GM23338 (cell line): ENCODE results near the gene TAOK2. TPM values are rescaled to one million over a fixed set of nuclear protein-coding genes. Genes with fewer than 3 reads are reported as not detected.

Source experiments
- ATAC-seq: fragments of 200-7000 bp; cut with Tn5 transposase; 3 replicates; pipeline ENCODE4 v1.9.1; 2020
- DNase-seq: peaks from one replicate; pipeline ENCODE4 v3.0.0-alpha.2; 2015; ENCODE audit warnings: low spot score
- H2AFZ ChIP-seq: fragments of 200-600 bp; sonication (generic); 2 replicates; pipeline ENCODE4 v1.8.0; 2016; ENCODE audit warnings: antibody characterized with exemption, mild to moderate bottlenecking, moderate library complexity
- H3F3A ChIP-seq: fragments of 200-600 bp; sonication (generic); replicated peaks from 2 replicates; pipeline ENCODE4 v1.8.0; 2017; ENCODE audit warnings: antibody characterized with exemption, mixed run types, low read depth
- H3K27ac ChIP-seq: fragments of 200-600 bp; sonication (generic); 2 replicates; pipeline ENCODE4 v1.6.1; 2016; ENCODE audit warnings: low read depth
- H3K27me3 ChIP-seq: fragments of 200-600 bp; sonication (generic); 2 replicates; pipeline ENCODE4 v1.8.0; 2016; ENCODE audit warnings: mild to moderate bottlenecking, mixed run types, moderate library complexity; ENCODE audit not compliant: insufficient read depth
- H3K36me3 ChIP-seq: fragments of 200-600 bp; sonication (generic); 2 replicates; pipeline ENCODE4 v1.8.0; 2016; ENCODE audit warnings: mild to moderate bottlenecking; ENCODE audit not compliant: insufficient read depth
- H3K4me1 ChIP-seq: fragments of 200-600 bp; sonication (generic); 2 replicates; pipeline ENCODE4 v1.8.0; 2016; ENCODE audit warnings: mild to moderate bottlenecking, moderate library complexity; ENCODE audit not compliant: insufficient read depth
- H3K4me2 ChIP-seq: fragments of 200-600 bp; sonication (generic); 2 replicates; pipeline ENCODE4 v1.7.1; 2017; ENCODE audit warnings: mixed run types
- H3K4me3 ChIP-seq: fragments of 200-600 bp; sonication (generic); 2 replicates; pipeline ENCODE4 v1.6.1; 2016; ENCODE audit warnings: mixed run types
- H3K79me2 ChIP-seq: fragments of 200-600 bp; sonication (generic); replicated peaks from 2 replicates; pipeline ENCODE4 v1.8.0; 2017; ENCODE audit warnings: mild to moderate bottlenecking; ENCODE audit not compliant: insufficient read depth
- H3K9me2 ChIP-seq: fragments of 200-600 bp; sonication (generic); 2 replicates; pipeline ENCODE4 v1.8.0; 2017; ENCODE audit not compliant: insufficient read depth
- H4K20me1 ChIP-seq: fragments of 200-600 bp; sonication (generic); replicated peaks from 2 replicates; pipeline ENCODE4 v1.8.0; 2017; ENCODE audit warnings: mild to moderate bottlenecking; ENCODE audit not compliant: insufficient read depth
- H3K27ac Mint-ChIP-seq: 2 replicates; pipeline ENCODE4 v1.8.0; 2020; ENCODE audit warnings: inconsistent platforms, mild to moderate bottlenecking, moderate library complexity, mixed read lengths
- H3K27me3 Mint-ChIP-seq: 3 replicates; pipeline ENCODE4 v1.8.0; 2022; ENCODE audit warnings: low read depth, mild to moderate bottlenecking, moderate library complexity, mixed read lengths, inconsistent platforms; ENCODE audit not compliant: insufficient read depth, poor library complexity
- H3K36me3 Mint-ChIP-seq: 3 replicates; pipeline ENCODE4 v1.8.0; 2021; ENCODE audit warnings: low read depth, mild to moderate bottlenecking, inconsistent platforms, moderate library complexity, mixed read lengths
- H3K4me1 Mint-ChIP-seq: 3 replicates; pipeline ENCODE4 v1.8.0; 2020; ENCODE audit warnings: mild to moderate bottlenecking, inconsistent platforms, mixed read lengths
- H3K4me3 Mint-ChIP-seq: 3 replicates; pipeline ENCODE4 v1.8.0; 2021; ENCODE audit warnings: moderate library complexity, mild to moderate bottlenecking, inconsistent platforms, mixed read lengths
- H3K9me3 Mint-ChIP-seq: 3 replicates; pipeline ENCODE4 v1.8.0; 2020; ENCODE audit warnings: moderate library complexity, mild to moderate bottlenecking, inconsistent platforms, mixed read lengths
- CREB1 ChIP-seq: fragments of 250-450 bp; sonication (Bioruptor Pico); IDR thresholded peaks from 2 replicates; pipeline ENCODE4 v1.5.0; 2020; ENCODE audit warnings: low read depth, mild to moderate bottlenecking, moderate library complexity
- CTCF ChIP-seq, 2 experiments: fragments of 200-600 bp in 1 of 2; sonication (generic) in 1 of 2; conservative IDR thresholded peaks; 2 replicates each; pipeline versions ENCODE4 v1.5.1 to v1.6.1; 2016 to 2017; ENCODE audit warnings: antibody characterized with exemption in 2 of 2, low read depth in 2 of 2, mild to moderate bottlenecking in 2 of 2, moderate library complexity in 1 of 2
- ETS1 ChIP-seq: IDR thresholded peaks from 2 replicates; pipeline ENCODE4 v1.6.1; 2016; ENCODE audit warnings: antibody characterized with exemption
- EZH2 ChIP-seq: fragments of 200-600 bp; sonication (generic); IDR thresholded peaks from one replicate; pipeline ENCODE4 v1.8.0; 2017; ENCODE audit warnings: antibody characterized with exemption, mild to moderate bottlenecking, low read depth; ENCODE audit not compliant: unreplicated experiment
- EZH2phosphoT487 ChIP-seq: fragments of 200-600 bp; sonication (generic); IDR thresholded peaks from one replicate; pipeline ENCODE4 v1.8.1; 2018; ENCODE audit warnings: antibody characterized with exemption; ENCODE audit not compliant: unreplicated experiment
- NANOG ChIP-seq: IDR thresholded peaks from 2 replicates; pipeline ENCODE4 v1.6.1; 2016; ENCODE audit warnings: antibody characterized with exemption, borderline replicate concordance
- POLR2AphosphoS5 ChIP-seq: IDR thresholded peaks from 2 replicates; pipeline ENCODE4 v1.6.1; 2016; ENCODE audit warnings: antibody characterized with exemption, low read depth
- ZNF114 ChIP-seq: fragments of 250-450 bp; sonication (Bioruptor Pico); IDR thresholded peaks from 2 replicates; pipeline ENCODE4 v1.5.0; 2020; ENCODE audit warnings: mild to moderate bottlenecking, moderate library complexity
- polyA plus RNA-seq: library from polyadenylated mRNA; unstranded; fragments of >200 nt; fragmentation: Nextera tagmentation; extraction: Ambion mirVana; gene quantifications from 2 replicates; pipeline ENCODE4 v1.2.1, GENCODE V29; 2016
- total RNA-seq: library from RNA; depleted of rRNA; stranded (reverse); fragments of >200 nt; shearing (Covaris generic); gene quantifications from 2 replicates; pipeline ENCODE4 v1.2.3, GENCODE V29; 2014
- TF ChIP-seq, protein P1 (sequence below): IDR thresholded peaks from one replicate; pipeline ENCODE4 v1.6.1; 2018; ENCODE audit warnings: antibody characterized with exemption; ENCODE audit not compliant: unreplicated experiment
- TF ChIP-seq, protein P2 (sequence below): fragments of 250-450 bp; sonication (Bioruptor Pico); IDR thresholded peaks from 2 replicates; pipeline ENCODE4 v1.5.0; 2020; ENCODE audit warnings: mild to moderate bottlenecking, moderate library complexity

The TAOK2 gene
- total and polyA plus RNA-seq, 2 experiments from 2014 or later: 8.8 to 45.2 TPM

DNA sequence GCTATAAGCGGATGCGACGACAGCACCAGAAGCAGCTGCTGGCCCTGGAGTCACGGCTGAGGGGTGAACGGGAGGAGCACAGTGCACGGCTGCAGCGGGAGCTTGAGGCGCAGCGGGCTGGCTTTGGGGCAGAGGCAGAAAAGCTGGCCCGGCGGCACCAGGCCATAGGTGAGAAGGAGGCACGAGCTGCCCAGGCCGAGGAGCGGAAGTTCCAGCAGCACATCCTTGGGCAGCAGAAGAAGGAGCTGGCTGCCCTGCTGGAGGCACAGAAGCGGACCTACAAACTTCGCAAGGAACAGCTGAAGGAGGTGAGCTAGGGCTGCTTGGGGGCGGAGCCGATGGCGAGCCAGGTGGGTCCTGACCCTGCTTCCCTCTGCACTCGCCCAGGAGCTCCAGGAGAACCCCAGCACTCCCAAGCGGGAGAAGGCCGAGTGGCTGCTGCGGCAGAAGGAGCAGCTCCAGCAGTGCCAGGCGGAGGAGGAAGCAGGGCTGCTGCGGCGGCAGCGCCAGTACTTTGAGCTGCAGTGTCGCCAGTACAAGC lies 11.7 kb downstream of the TAOK2 start (continued):
- TF ChIP-seq, protein P1, sequence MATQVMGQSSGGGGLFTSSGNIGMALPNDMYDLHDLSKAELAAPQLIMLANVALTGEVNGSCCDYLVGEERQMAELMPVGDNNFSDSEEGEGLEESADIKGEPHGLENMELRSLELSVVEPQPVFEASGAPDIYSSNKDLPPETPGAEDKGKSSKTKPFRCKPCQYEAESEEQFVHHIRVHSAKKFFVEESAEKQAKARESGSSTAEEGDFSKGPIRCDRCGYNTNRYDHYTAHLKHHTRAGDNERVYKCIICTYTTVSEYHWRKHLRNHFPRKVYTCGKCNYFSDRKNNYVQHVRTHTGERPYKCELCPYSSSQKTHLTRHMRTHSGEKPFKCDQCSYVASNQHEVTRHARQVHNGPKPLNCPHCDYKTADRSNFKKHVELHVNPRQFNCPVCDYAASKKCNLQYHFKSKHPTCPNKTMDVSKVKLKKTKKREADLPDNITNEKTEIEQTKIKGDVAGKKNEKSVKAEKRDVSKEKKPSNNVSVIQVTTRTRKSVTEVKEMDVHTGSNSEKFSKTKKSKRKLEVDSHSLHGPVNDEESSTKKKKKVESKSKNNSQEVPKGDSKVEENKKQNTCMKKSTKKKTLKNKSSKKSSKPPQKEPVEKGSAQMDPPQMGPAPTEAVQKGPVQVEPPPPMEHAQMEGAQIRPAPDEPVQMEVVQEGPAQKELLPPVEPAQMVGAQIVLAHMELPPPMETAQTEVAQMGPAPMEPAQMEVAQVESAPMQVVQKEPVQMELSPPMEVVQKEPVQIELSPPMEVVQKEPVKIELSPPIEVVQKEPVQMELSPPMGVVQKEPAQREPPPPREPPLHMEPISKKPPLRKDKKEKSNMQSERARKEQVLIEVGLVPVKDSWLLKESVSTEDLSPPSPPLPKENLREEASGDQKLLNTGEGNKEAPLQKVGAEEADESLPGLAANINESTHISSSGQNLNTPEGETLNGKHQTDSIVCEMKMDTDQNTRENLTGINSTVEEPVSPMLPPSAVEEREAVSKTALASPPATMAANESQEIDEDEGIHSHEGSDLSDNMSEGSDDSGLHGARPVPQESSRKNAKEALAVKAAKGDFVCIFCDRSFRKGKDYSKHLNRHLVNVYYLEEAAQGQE: no peak
- TF ChIP-seq CREB1 (CRISPR knock-in tag) (no peak), ETS1 (no peak), EZH2phosphoT487 (no peak), EZH2 (no peak), NANOG (no peak), CTCF (conservative IDR thresholded peaks at IDR 0.05; ENCODE audit: low read depth in 2 of 2) (no peak), POLR2AphosphoS5 (no peak), ZNF114 (no peak)

DNA sequence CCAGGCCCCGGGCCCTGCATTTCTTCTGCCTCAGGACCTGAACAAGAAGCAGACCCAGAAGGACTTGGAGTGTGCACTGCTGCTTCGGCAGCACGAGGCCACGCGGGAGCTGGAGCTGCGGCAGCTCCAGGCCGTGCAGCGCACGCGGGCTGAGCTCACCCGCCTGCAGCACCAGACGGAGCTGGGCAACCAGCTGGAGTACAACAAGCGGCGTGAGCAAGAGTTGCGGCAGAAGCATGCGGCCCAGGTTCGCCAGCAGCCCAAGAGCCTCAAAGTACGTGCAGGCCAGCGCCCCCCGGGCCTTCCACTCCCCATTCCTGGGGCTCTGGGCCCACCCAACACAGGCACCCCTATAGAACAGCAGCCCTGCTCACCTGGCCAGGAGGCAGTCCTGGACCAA lies 12.6 kb downstream of the TAOK2 start:
- no peaks in the 10 kb centered on the region for H3K79me2 ChIP-seq
- Mint-ChIP-seq H3K4me1 (no peaks in the 10 kb centered on the region; the same call in 2 of the 3 replicates), H3K27ac (no peak overlapping the region), H3K36me3 (peaks cover 73% of the 10 kb centered on the region), H3K27me3 (peaks cover 5% of the 10 kb centered on the region), H3K4me3 (no peak overlapping the region), H3K9me3 (no peaks in the 10 kb centered on the region; the same call in 1 of the 3 replicates)
- DNase-seq (no peak), ATAC-seq (no peak)
- no peak overlapping the region for H3K27ac ChIP-seq
- H3K4me2 ChIP-seq: no peak overlapping the region
- H4K20me1 ChIP-seq: no peaks in the 10 kb centered on the region; the same call in 1 of the 2 replicates
- no peaks in the 10 kb centered on the region for H3K27me3 ChIP-seq
- no peak overlapping the region for H3K4me3 ChIP-seq
- H3F3A ChIP-seq: no peaks in the 10 kb centered on the region
- H3K4me1 ChIP-seq: no peaks in the 10 kb centered on the region
- H3K9me2 ChIP-seq: no peaks in the 10 kb centered on the region
- H2AFZ ChIP-seq: no peak overlapping the region
- H3K36me3 ChIP-seq: peaks cover 20% of the 10 kb centered on the region
- TF ChIP-seq, protein P2, sequence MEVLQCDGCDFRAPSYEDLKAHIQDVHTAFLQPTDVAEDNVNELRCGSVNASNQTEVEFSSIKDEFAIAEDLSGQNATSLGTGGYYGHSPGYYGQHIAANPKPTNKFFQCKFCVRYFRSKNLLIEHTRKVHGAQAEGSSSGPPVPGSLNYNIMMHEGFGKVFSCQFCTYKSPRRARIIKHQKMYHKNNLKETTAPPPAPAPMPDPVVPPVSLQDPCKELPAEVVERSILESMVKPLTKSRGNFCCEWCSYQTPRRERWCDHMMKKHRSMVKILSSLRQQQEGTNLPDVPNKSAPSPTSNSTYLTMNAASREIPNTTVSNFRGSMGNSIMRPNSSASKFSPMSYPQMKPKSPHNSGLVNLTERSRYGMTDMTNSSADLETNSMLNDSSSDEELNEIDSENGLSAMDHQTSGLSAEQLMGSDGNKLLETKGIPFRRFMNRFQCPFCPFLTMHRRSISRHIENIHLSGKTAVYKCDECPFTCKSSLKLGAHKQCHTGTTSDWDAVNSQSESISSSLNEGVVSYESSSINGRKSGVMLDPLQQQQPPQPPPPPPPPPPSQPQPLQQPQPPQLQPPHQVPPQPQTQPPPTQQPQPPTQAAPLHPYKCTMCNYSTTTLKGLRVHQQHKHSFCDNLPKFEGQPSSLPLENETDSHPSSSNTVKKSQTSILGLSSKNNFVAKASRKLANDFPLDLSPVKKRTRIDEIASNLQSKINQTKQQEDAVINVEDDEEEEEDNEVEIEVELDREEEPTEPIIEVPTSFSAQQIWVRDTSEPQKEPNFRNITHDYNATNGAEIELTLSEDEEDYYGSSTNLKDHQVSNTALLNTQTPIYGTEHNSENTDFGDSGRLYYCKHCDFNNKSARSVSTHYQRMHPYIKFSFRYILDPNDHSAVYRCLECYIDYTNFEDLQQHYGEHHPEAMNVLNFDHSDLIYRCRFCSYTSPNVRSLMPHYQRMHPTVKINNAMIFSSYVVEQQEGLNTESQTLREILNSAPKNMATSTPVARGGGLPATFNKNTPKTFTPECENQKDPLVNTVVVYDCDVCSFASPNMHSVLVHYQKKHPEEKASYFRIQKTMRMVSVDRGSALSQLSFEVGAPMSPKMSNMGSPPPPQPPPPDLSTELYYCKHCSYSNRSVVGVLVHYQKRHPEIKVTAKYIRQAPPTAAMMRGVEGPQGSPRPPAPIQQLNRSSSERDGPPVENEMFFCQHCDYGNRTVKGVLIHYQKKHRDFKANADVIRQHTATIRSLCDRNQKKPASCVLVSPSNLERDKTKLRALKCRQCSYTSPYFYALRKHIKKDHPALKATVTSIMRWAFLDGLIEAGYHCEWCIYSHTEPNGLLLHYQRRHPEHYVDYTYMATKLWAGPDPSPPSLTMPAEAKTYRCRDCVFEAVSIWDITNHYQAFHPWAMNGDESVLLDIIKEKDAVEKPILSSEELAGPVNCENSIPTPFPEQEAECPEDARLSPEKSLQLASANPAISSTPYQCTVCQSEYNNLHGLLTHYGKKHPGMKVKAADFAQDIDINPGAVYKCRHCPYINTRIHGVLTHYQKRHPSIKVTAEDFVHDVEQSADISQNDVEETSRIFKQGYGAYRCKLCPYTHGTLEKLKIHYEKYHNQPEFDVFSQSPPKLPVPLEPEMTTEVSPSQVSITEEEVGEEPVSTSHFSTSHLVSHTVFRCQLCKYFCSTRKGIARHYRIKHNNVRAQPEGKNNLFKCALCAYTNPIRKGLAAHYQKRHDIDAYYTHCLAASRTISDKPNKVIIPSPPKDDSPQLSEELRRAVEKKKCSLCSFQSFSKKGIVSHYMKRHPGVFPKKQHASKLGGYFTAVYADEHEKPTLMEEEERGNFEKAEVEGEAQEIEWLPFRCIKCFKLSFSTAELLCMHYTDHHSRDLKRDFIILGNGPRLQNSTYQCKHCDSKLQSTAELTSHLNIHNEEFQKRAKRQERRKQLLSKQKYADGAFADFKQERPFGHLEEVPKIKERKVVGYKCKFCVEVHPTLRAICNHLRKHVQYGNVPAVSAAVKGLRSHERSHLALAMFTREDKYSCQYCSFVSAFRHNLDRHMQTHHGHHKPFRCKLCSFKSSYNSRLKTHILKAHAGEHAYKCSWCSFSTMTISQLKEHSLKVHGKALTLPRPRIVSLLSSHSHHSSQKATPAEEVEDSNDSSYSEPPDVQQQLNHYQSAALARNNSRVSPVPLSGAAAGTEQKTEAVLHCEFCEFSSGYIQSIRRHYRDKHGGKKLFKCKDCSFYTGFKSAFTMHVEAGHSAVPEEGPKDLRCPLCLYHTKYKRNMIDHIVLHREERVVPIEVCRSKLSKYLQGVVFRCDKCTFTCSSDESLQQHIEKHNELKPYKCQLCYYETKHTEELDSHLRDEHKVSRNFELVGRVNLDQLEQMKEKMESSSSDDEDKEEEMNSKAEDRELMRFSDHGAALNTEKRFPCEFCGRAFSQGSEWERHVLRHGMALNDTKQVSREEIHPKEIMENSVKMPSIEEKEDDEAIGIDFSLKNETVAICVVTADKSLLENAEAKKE (CRISPR knock-in tag): no peak
- TF ChIP-seq EZH2: no peak
